Prostate gland (tissue), 2 donors: Measurements from ENCODE around the gene ARHGEF26. TPM values are rescaled to one million over a fixed set of nuclear protein-coding genes. Genes with fewer than 3 reads are reported as not detected.

Experiments
- DNase-seq: peaks from one replicate; pipeline ENCODE4 v3.0.0-alpha.2; 2019; ENCODE audit warnings: low spot score
- H3K27ac ChIP-seq, 2 donors: fragments of 200-600 bp; sonication (generic); 2 replicates each; pipeline ENCODE4 v1.5.1; 2017 to 2019
- H3K27me3 ChIP-seq: fragments of 200-600 bp; sonication (generic); replicated peaks from 2 replicates; pipeline ENCODE4 v1.5.1; 2019; ENCODE audit not compliant: insufficient read depth
- H3K36me3 ChIP-seq, 2 donors: fragments of 200-600 bp; sonication (generic); 1 replicate in 1 of 2; 2 replicates in 1 of 2; pipeline versions ENCODE4 v1.5.1 to v1.8.1; 2017 to 2019
- H3K4me1 ChIP-seq: fragments of 200-600 bp; sonication (generic); replicated peaks from 2 replicates; pipeline ENCODE4 v1.5.1; 2019
- H3K4me3 ChIP-seq, 2 donors: fragments of 200-600 bp; sonication (generic); 2 replicates each; pipeline ENCODE4 v1.5.1; 2017 to 2019
- H3K9me3 ChIP-seq: fragments of 200-600 bp; sonication (generic); 2 replicates; pipeline ENCODE4 v1.5.1; 2017
- POLR2A ChIP-seq: fragments of 450-650 bp; IDR thresholded peaks from one replicate; pipeline ENCODE4 v1.6.1; 2016; ENCODE audit warnings: antibody characterized with exemption, mild to moderate bottlenecking
- POLR2AphosphoS5 ChIP-seq: sonication (generic); formaldehyde crosslinking; IDR thresholded peaks from one replicate; pipeline ENCODE4 v1.6.1; 2017; ENCODE audit warnings: antibody characterized with exemption
- WGBS: methylation state at CpG from one replicate; pipeline ENCODE4 v1.1.5; 2018; 5-methylcytosine and 5-hydroxymethylcytosine counted together
- intact Hi-C: fragments of 100-400 bp; cut with DNase I; formaldehyde crosslinking; loops from one replicate; pipeline ENCODE4 v1.14.2; 2022
- total RNA-seq, 2 donors: library from RNA; depleted of rRNA; stranded (reverse); fragments of >200 nt; gene quantifications; one replicate each; pipeline ENCODE4 v1.1.0, GENCODE V29; 2016
- TF ChIP-seq, protein P1 (sequence below), 4 experiments: fragments of 200-600 bp in 2 of 4; fragments of 450-650 bp in 2 of 4; sonication (generic) in 2 of 4; IDR thresholded peaks; 1 replicate in 3 of 4; 2 replicates in 1 of 4; pipeline ENCODE4 v1.5.1; 2016 to 2019; ENCODE audit warnings: antibody characterized with exemption in 4 of 4, mild to moderate bottlenecking in 2 of 4, moderate library complexity in 2 of 4

ARHGEF26 gene
- total RNA-seq, 2 donors from 2014 or later = 15.4 to 26.8 TPM

DNA sequence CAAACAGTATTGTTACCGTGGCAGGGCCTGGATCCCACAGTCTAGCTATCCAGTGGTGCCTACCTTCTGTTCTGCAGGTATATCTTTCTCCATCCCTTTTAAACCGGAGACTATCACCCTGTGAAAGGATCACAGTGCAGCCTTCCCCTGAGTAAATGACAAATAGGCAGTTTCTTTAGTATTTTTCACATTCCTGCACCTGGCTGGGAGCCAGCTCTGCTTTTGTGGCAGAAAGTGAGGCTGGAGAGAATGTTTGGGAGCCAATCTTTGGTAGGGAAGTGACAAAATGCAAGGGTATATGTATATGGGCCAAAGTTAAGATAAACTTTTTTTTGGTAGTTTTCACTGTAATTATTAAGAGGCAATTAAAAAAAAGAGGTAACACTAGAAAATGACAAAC, 54.8 kb downstream of the ARHGEF26 start:
- WGBS = 54% methylated on average over 2 of the region's 2 CpGs
- TF ChIP-seq POLR2A (no peak), POLR2AphosphoS5 (no peak)
- TF ChIP-seq, protein P1, sequence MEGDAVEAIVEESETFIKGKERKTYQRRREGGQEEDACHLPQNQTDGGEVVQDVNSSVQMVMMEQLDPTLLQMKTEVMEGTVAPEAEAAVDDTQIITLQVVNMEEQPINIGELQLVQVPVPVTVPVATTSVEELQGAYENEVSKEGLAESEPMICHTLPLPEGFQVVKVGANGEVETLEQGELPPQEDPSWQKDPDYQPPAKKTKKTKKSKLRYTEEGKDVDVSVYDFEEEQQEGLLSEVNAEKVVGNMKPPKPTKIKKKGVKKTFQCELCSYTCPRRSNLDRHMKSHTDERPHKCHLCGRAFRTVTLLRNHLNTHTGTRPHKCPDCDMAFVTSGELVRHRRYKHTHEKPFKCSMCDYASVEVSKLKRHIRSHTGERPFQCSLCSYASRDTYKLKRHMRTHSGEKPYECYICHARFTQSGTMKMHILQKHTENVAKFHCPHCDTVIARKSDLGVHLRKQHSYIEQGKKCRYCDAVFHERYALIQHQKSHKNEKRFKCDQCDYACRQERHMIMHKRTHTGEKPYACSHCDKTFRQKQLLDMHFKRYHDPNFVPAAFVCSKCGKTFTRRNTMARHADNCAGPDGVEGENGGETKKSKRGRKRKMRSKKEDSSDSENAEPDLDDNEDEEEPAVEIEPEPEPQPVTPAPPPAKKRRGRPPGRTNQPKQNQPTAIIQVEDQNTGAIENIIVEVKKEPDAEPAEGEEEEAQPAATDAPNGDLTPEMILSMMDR (IDR thresholded peaks at IDR 0.05) = no peak
- no peak overlapping the region for H3K4me3 ChIP-seq
- H3K36me3 ChIP-seq = no peaks in the 10 kb centered on the region
- no peaks in the 10 kb centered on the region for H3K9me3 ChIP-seq
- intact Hi-C loops = no loop called here
- H3K4me1 ChIP-seq = no peaks in the 10 kb centered on the region
- no peaks in the 10 kb centered on the region for H3K27me3 ChIP-seq
- DNase-seq = no peak
- no peak overlapping the region for H3K27ac ChIP-seq

DNA sequence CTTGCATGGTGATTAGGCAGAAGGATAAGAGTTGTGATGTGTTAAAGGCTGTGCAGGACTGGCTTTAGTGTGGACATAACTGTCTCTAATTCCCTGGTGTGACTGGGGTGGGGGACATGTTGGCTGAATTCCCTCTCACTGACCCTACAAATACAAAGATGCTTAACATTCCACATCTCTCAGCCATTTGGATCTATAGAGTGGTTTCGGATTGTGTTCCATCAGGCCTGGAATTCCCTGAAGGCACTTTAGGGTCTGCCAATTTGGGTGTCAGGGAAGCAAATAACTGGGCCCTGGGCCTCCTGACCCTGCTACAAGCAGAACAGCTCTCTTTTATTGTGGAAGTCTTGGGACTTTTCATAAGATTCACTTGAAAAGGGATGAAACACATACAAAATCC, 56.2 kb downstream of the ARHGEF26 start:
- intact Hi-C loops = no loop called here
- Histone ChIP-seq H3K27me3 (no peaks in the 10 kb centered on the region), H3K36me3 (no peaks in the 10 kb centered on the region), H3K27ac (no peak overlapping the region), H3K4me1 (no peaks in the 10 kb centered on the region), H3K9me3 (no peaks in the 10 kb centered on the region), H3K4me3 (no peak overlapping the region)
- no peak for DNase-seq
- WGBS = 60% methylated on average over 1 of the region's 1 CpG
- TF ChIP-seq POLR2A (no peak), POLR2AphosphoS5 (no peak)
- TF ChIP-seq, protein P1 (IDR thresholded peaks at IDR 0.05) = no peak

DNA sequence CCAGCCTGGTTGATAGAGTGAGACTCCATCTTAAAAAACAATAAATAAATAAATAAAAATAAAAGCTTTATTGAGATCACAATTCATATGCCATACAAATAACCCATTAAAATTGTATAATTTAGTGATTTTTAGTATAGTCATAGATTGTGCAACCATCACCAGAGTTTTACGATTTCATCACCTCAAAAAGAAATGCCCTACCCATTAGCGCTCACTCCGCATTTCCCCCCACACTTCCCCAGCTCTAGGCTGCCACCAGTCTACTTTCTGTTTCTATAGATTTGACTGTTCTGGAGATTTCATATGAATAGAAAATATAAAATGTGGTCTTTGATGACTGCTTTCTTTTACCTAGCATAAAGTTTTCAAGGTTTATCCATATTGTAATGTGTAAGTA, 57.0 kb downstream of the ARHGEF26 start:
- Histone ChIP-seq H3K4me3 (no peak overlapping the region), H3K36me3 (no peaks in the 10 kb centered on the region), H3K9me3 (no peaks in the 10 kb centered on the region), H3K4me1 (no peaks in the 10 kb centered on the region), H3K27me3 (no peaks in the 10 kb centered on the region), H3K27ac (no peak overlapping the region)
- intact Hi-C loops = no loop called here
- WGBS = 65% methylated on average over 3 of the region's 3 CpGs
- TF ChIP-seq POLR2AphosphoS5 (no peak), POLR2A (no peak)
- TF ChIP-seq, protein P1 (IDR thresholded peaks at IDR 0.05) = no peak
- no peak for DNase-seq

DNA sequence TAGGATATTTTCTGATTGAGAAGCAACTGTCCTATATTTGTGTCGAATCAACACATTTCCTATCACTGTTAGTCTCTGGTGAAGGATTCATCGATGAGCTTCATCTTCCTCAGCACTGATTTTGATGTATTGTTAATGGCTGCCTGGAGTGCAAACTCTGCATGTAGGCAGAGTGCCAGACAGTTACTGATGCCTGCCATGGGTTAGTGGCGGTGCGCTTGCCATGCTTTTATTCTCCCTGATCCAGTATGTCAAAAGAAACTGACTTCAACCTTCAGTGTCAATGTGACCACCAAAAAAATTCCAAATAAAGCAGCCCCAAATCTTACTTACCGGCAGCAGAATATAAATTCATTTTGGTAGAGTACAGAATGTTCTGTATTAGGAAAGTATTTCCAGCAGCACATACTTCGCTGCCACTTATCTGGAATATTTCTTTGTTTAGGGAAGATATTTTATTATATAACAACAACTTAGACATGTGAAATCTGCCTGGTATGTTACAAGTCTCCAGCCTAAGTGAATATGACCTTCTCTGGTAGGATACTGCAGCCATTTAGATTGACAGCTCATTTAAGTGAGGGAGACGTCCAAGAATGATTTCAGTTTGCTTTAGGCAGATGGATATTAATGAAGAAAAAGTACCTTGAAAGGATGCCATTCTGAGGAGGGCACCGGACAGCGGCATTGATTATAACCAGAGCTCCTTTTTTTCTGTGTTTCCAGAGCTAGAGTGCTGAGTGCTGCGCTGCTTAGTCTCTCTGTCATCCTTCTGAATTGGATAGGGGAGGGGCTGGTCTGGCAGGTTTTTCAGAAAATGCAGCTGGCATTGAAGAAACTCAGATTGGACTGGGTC, 59.9 kb downstream of the ARHGEF26 start:
- 52% methylated on average over 10 of the region's 10 CpGs for WGBS
- Histone ChIP-seq H3K4me1 (no peaks in the 10 kb centered on the region), H3K27me3 (no peaks in the 10 kb centered on the region), H3K36me3 (no peaks in the 10 kb centered on the region), H3K27ac (no peak overlapping the region), H3K4me3 (no peak overlapping the region), H3K9me3 (no peaks in the 10 kb centered on the region)
- intact Hi-C loops = no loop called here
- peak; percentile 33 for DNase-seq
- TF ChIP-seq, protein P1 (IDR thresholded peaks at IDR 0.05) = no peak
- TF ChIP-seq POLR2A (no peak), POLR2AphosphoS5 (no peak)

DNA sequence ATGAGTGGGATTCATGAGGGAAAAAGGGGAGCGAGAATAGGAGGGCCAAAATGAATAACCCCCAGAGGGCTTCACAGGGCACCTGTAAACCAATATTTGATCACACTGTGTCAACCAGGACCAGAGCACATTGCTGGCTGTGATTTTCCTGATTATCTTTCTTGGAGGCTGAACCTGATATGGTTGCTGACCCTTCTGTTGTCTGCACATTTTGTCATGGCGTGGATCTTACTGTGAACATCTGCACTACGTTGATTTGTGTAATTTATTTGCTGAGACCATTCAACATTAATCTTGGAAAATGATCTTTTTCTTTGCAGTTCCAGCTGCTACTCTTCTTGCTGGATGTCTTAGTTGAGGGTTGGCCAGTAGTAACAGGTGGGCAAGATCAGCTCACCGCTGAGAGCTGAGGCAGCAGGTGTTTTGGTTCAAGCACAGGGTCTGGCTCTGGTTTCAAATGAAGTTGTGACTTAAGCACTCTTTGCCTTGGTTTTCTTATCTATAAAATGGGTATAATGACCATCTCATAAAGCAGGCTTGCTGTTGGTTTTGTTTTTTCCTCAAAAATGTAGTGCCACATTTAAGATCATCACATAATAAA, 61.2 kb downstream of the ARHGEF26 start:
- no peaks in the 10 kb centered on the region for H3K36me3 ChIP-seq
- TF ChIP-seq POLR2AphosphoS5 (no peak), POLR2A (no peak)
- TF ChIP-seq, protein P1 (IDR thresholded peaks at IDR 0.05) = no peak
- H3K4me3 ChIP-seq = no peak overlapping the region
- no peak for DNase-seq
- no peaks in the 10 kb centered on the region for H3K4me1 ChIP-seq
- WGBS = 79% methylated on average over 4 of the region's 4 CpGs
- no peaks in the 10 kb centered on the region for H3K27me3 ChIP-seq
- no peak overlapping the region for H3K27ac ChIP-seq
- intact Hi-C loops = no loop called here
- no peaks in the 10 kb centered on the region for H3K9me3 ChIP-seq
